Glutamatergic neuron (in vitro differentiated cells): ENCODE measurements around the gene GLIPR1. TPM values are rescaled to one million over a fixed set of nuclear protein-coding genes. Genes with fewer than 3 reads are reported as not detected.

Experiments
- DNase-seq: peaks from one replicate; pipeline ENCODE4 v3.0.0; 2022
- H3K27ac Mint-ChIP-seq: one replicate; pipeline ENCODE4 v1.8.0; 2020; ENCODE audit warnings: mild to moderate bottlenecking, mixed read lengths, inconsistent platforms; ENCODE audit not compliant: unreplicated experiment
- H3K27me3 Mint-ChIP-seq: one replicate; pipeline ENCODE4 v1.8.0; 2020; ENCODE audit warnings: mild to moderate bottlenecking, moderate library complexity, mixed read lengths, inconsistent platforms; ENCODE audit not compliant: unreplicated experiment
- H3K36me3 Mint-ChIP-seq: one replicate; pipeline ENCODE4 v1.8.0; 2020; ENCODE audit warnings: mild to moderate bottlenecking, mixed read lengths, inconsistent platforms; ENCODE audit not compliant: unreplicated experiment
- H3K4me1 Mint-ChIP-seq: one replicate; pipeline ENCODE4 v1.8.0; 2020; ENCODE audit warnings: mild to moderate bottlenecking, low read depth, mixed read lengths, inconsistent platforms; ENCODE audit not compliant: unreplicated experiment
- H3K4me3 Mint-ChIP-seq: one replicate; pipeline ENCODE4 v1.8.0; 2020; ENCODE audit warnings: mild to moderate bottlenecking, mixed read lengths, inconsistent platforms; ENCODE audit not compliant: unreplicated experiment
- H3K9me3 Mint-ChIP-seq: one replicate; pipeline ENCODE4 v1.8.0; 2020; ENCODE audit warnings: mild to moderate bottlenecking, moderate library complexity, mixed read lengths, inconsistent platforms; ENCODE audit not compliant: unreplicated experiment
- CTCF ChIP-seq: fragments of 200-600 bp; sonication (generic); IDR thresholded peaks from one replicate; pipeline ENCODE4 v1.5.0; 2021; ENCODE audit not compliant: partially characterized antibody, unreplicated experiment
- long read RNA-seq: library from polyadenylated mRNA; unstranded; transcript quantifications from one replicate; pipeline ENCODE4 v2.0.0, GENCODE V29; 2020; ENCODE audit not compliant: unreplicated experiment
- total RNA-seq: library from RNA; stranded (reverse); fragmentation: NEBNext Ultra II Directional; extraction: Animal tissue kit (Norgen Biotek cat#: 25700); gene quantifications from one replicate; pipeline ENCODE4 v1.2.1, GENCODE V29; 2021; ENCODE audit not compliant: unreplicated experiment

Gene GLIPR1
- 0.25 TPM for total RNA-seq
- long read RNA-seq = 0 reads

DNA sequence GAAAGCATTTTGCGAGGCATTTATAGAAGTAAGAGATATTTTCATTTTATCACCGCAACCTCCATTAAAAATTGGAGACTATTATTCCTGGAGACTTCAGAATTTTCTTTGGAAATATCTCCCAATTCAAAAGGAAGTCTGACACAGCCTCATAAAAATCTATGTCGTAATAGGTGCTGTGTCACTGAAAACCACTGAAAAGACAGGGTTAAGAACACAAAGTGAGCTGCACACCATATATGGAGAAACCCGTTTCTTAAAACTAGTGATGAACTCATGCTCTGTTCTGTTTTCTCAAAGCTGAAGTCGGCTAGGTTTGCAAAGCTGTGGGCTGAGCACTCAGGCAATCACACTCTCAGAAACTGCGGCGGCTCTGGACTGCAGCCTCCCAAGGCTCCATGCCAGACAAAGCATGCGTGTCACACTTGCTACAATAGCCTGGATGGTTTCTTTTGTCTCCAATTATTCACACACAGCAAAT lies at the start of gene GLIPR1:
Gene GLIPR1 (plus strand): TSS at position 287 of the 481 bp plus-strand sequence. CDS start 126 bp downstream, at position 413.
- no peak for DNase-seq
- Mint-ChIP-seq H3K4me1 (peaks cover 6% of the 10 kb centered on the region), H3K4me3 (no peak within 1 kb of the TSS), H3K9me3 (no peaks in the 10 kb centered on the region), H3K27me3 (no peaks in the 10 kb centered on the region), H3K36me3 (no peaks in the 10 kb centered on the region), H3K27ac (no peak within 1 kb of the TSS)
- TF ChIP-seq CTCF = no peak

- H3K9me3 Mint-ChIP-seq = peaks cover 3% of the 10 kb centered on the region
- H3K4me3 Mint-ChIP-seq = no peak overlapping the region
- no peaks in the 10 kb centered on the region for H3K4me1 Mint-ChIP-seq
- DNase-seq = no peak
- H3K36me3 Mint-ChIP-seq = peaks cover 29% of the 10 kb centered on the region
- H3K27me3 Mint-ChIP-seq = no peaks in the 10 kb centered on the region
- no peak for TF ChIP-seq CTCF
- no peak overlapping the region for H3K27ac Mint-ChIP-seq
Observed at GRCh38 chr12:75432924-75433323, 47.6 kb upstream of the GLIPR1 start.

- TF ChIP-seq CTCF = no peak
- Mint-ChIP-seq H3K4me1 (no peaks in the 10 kb centered on the region), H3K27me3 (no peaks in the 10 kb centered on the region), H3K27ac (no peak overlapping the region), H3K9me3 (peaks cover 4% of the 10 kb centered on the region), H3K4me3 (no peak overlapping the region), H3K36me3 (peaks cover 20% of the 10 kb centered on the region)
- DNase-seq = no peak
Observed at GRCh38 chr12:75437564-75437963, 43.0 kb upstream of the GLIPR1 start.

- H3K36me3 Mint-ChIP-seq = peaks cover 20% of the 10 kb centered on the region
- H3K4me3 Mint-ChIP-seq = no peak overlapping the region
- H3K9me3 Mint-ChIP-seq = peaks cover 4% of the 10 kb centered on the region
- no peaks in the 10 kb centered on the region for H3K4me1 Mint-ChIP-seq
- no peak for TF ChIP-seq CTCF
- H3K27me3 Mint-ChIP-seq = no peaks in the 10 kb centered on the region
- no peak overlapping the region for H3K27ac Mint-ChIP-seq
- DNase-seq = no peak
Observed at GRCh38 chr12:75438059-75438754, 42.3 kb upstream of the GLIPR1 start.

DNA sequence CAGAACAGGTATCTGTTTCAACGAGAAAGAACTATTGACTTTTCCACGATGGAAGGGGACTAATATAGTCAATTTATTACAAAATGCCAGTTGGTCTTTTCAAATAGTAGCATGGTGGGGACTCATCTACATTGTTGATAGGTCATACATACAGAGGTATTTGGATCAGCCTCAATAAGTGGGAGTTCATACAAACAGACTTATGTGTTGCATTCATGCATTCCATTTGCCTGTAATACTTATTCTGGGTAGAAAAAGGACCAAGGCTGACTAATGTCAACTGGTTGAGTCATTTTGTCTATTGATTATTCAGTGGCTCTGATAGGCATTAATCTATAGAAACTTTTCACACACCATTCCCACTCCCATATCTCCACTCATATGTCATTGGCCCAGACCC lies 41.5 kb upstream of the GLIPR1 start:
- DNase-seq = no peak
- Mint-ChIP-seq H3K36me3 (peaks cover 20% of the 10 kb centered on the region), H3K4me1 (no peaks in the 10 kb centered on the region), H3K4me3 (no peak overlapping the region), H3K9me3 (peaks cover 4% of the 10 kb centered on the region), H3K27ac (no peak overlapping the region), H3K27me3 (no peaks in the 10 kb centered on the region)
- no peak for TF ChIP-seq CTCF
